SH-SY5Y (cell line): ENCODE results near the gene TMEM176A.

ENCODE experiments used
- GATA2 ChIP-seq: IDR thresholded peaks from 2 replicates; pipeline ENCODE4 v1.6.1; 2011; ENCODE audit warnings: mild to moderate bottlenecking, low read depth, low read length
- GATA3 ChIP-seq: IDR thresholded peaks from 2 replicates; pipeline ENCODE4 v1.6.1; 2011; ENCODE audit warnings: low read depth, mild to moderate bottlenecking, low read length, moderate library complexity

- TF ChIP-seq GATA3, result no peak
- no peak for TF ChIP-seq GATA2
Measured at GRCh38 chr7:150831851-150832250, 31.3 kb downstream of the TMEM176A start.
